CD4-positive, alpha-beta T cell treated with Interleukin-4 for 4 hours (primary cell): Measurements from ENCODE around the gene PIGS.

Experiments
- DNase-seq: peaks from one replicate; pipeline ENCODE4 v3.0.0-alpha.2; 2020

PIGS gene

DNA sequence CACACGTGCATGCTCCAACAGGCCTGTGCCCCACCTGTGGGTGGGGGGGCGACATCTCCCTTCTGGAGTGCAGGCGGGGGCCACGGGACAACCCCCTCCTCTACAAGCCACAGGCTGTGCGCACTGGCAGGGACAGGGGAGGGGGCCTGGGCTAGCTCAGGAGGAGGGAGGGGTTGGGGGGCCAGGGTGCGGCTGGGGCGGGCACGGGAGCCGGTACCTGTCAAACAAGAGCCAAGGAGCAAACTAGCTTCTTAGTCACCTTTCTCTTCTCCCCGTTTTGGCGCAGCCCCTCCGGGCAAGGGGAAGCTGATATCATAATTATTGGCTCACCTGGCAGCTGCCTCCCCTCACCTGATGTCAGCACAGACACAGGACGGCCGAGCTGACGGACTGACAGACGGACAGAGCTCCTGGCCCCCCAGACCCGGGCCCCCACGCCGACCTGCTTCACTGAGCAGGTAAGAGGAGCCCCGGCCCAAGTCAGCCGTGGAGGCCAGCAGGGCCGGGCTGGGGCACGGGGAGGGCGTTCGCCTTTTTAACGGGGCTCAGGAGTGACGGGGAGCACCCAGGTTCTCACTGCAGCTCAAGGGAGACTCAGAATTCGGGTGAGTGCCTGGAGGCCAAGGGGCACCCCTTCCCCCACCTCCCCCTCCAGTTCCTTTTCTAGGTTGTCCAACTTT lies 65.2 kb downstream of the PIGS start, which contains the start of gene FOXN1:
Gene FOXN1 (plus strand): TSS at position 363 of the 680 bp plus-strand sequence. CDS start 17,622 bp downstream, outside the sequence.
- no peak for DNase-seq

DNA sequence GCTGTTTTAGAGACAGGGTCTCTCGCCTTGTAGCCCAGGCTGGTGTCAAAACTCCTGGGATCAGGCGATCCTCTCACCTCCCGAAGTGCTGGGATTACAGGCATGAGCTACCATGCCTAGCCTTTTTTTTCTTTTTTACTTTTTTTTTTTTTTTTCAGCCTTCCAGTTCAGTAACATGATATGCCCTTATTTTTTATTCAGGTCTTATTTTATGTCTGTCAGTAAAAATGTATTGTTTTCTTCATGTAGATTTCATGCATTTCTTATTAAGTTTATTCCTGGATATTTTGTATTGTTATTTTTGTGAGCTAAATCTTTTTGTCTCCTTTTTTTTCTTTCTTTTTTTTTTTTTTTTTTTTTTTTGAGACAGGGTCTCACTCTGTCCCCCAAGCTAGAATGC lies 67.9 kb downstream of the PIGS start:
- DNase-seq = no peak
